AG10803 (cell line): Measurements from ENCODE around the gene MED12L.
"Not testable (repeated sequence)": the region's sequence is repeated elsewhere in the genome, so short reads cannot be mapped to it uniquely, and the experiment has no call there.

Experiments used
- DNase-seq: peaks from one replicate; pipeline ENCODE4 v3.0.0; 2010; ENCODE audit warnings: low read depth
- H3K4me3 ChIP-seq: 2 replicates; pipeline ENCODE4 v1.5.1; 2011; ENCODE audit warnings: mild to moderate bottlenecking, low read length, control low read depth
- TF ChIP-seq, protein P1 (sequence below): conservative IDR thresholded peaks from 2 replicates; pipeline ENCODE4 v1.5.1; 2011; ENCODE audit warnings: mild to moderate bottlenecking, low read length, control low read depth, inconsistent platforms

Gene MED12L

DNA sequence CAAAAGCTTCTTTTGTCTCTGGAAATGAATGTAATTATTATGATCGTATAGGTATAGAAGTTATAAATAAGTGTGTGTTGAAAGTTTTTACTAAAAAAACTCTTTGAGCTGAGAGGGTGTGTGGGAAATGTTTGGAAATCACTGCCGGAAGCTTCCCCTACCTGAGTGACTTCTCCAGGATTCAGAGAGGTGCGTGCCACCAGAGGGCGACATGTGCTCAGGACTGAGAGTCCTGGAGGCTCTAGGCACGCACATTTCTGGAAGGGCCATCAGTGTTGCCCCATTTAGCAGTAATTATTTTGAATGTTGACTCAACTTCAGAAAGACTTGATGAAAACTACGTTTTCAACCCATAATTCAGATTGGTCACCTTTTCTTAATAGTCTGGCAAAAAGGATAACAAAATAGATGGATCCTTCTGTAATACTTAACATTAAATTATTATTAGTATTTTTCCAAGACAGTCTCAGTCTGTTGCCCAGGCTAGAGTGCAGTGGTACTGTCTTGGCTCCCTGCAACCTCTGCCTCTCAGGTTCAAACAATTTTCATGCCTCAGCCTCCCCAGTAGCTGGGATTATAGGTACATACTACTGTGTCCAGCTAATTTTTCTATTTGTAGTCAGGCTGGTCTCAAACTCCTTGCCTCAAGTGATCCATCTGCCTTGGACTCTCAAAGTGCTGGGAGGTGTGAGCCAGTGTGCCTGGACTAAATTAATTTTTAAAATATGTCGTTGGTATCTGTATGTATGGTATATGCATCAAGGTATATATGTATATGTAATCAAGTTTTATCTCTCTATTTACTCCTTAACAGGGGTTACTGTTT, 83.0 kb downstream of the MED12L start:
- no peak overlapping the region for H3K4me3 ChIP-seq
- TF ChIP-seq, protein P1, sequence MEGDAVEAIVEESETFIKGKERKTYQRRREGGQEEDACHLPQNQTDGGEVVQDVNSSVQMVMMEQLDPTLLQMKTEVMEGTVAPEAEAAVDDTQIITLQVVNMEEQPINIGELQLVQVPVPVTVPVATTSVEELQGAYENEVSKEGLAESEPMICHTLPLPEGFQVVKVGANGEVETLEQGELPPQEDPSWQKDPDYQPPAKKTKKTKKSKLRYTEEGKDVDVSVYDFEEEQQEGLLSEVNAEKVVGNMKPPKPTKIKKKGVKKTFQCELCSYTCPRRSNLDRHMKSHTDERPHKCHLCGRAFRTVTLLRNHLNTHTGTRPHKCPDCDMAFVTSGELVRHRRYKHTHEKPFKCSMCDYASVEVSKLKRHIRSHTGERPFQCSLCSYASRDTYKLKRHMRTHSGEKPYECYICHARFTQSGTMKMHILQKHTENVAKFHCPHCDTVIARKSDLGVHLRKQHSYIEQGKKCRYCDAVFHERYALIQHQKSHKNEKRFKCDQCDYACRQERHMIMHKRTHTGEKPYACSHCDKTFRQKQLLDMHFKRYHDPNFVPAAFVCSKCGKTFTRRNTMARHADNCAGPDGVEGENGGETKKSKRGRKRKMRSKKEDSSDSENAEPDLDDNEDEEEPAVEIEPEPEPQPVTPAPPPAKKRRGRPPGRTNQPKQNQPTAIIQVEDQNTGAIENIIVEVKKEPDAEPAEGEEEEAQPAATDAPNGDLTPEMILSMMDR = peak; percentile 84
- DNase-seq = peak; percentile 68

DNA sequence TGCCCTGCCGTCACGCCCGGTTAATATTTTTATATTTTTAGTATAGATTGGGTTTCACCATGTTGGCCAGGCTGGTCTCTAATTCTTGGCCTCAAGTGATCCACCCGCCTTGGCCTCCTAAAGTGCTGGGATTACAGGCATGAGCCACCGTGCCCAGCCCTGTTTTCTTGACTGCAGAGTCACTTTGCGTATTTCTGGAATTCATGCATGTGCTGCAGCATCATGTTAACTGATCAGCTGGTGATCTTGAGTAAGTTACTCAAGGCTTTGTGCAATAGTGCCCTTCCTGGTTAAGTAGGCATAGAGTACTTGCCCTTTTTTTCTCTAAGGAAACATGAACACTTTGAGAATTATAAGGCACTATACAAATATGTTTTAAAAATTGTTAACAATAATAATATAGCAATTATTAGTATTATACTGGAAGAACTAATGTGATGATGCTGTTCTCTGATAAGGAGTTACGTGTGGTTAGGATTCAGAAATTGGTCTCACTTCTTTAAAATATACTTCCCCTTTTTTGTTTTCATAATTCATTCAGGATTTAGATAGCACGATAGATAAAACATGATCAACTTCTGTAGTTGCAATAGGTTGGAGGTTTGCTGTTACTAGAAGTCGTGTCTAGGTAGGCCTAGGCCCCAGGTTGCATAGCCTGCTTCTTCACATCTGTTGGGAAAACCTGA, 83.9 kb downstream of the MED12L start:
- TF ChIP-seq, protein P1 = no peak
- DNase-seq = no peak

DNA sequence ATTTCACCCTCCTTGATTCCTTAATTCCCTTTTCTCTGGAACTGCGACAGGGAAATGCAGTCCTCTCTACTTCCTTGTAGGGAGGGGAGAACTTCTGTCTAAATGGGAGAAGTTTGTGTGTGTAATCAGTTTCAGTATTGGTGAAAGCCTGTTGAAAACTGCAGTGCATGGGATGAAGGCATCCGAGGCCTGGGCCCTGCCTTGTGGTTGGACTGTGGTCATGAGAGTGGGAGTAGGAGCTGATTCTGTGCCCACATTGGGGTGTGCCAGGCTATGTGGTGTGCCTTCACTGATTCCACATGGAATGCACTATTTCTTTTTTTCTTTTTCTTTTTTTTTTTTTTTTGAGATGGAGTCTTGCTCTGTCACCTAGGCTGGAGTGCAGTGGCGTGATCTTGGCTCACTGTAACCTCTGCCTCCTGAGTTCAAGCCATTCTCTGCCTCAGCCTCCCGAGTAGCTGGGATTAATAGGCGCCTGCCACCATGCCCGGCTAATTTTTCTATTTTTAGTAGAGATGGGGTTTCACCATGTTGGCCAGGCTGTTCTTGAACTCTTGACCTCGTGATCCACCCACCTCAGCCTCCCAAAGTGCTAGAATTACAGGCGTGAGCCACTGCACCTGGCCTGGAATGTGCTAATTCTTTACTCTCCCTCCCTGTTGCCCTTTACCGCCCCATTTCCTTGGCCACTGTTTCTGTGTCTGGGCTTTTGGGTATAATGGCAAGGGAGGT, 84.7 kb downstream of the MED12L start:
- not testable (repeated sequence) for H3K4me3 ChIP-seq
- peak; percentile 30 for DNase-seq

More for the DNA sequence above, 83.9 kb downstream of the MED12L start:
- H3K4me3 ChIP-seq = no peak overlapping the region

DNA sequence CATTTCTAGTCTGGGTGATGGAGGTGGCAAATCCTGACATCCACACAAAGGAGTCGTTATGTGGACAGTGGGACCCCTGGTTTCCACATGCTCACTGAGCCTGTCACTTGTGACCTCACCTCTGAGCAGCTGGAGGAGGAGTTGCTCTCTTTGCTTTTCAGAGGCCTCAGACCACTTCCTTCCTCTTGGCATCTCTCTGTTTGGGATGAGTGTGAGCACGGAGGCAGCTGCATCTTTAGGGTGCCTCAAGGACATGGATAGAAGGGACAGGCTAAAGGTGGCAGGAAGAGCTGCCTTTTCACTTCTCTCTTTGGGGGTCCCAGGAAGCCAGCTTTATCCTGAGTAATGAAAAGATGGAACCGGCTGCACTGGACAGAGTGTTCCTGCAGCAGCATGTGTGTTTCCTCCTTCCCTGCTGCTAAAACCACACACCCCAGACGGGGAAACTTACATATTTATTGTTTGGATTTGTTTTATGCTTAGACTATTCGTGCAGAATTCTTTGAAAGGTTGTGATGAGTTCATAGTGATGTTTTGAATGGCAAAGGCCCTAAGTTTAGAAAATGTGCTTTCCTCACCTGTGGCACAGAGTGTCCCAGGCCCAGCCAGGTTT, 85.8 kb downstream of the MED12L start:
- TF ChIP-seq, protein P1 = no peak
- H3K4me3 ChIP-seq = no peak overlapping the region
- no peak for DNase-seq

DNA sequence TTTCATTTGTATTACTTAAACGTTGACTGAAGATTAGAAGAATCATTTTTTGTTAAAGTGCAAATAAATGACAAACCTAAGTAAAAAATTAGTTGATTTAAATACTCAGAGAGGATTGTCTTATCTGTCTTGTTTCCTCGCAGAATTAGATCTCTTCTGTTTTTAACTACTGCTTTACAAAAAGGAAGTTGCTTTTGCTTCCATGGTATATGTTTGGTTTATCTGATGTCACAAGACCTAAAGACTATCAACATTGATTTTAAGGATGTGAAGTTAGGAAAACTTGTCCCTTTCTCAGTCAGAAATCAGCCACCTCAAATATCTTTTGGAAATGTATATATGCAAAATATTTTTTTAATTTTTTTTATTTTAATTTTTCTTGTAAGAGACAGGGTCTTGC, 88.9 kb downstream of the MED12L start:
- DNase-seq = no peak
- no peak overlapping the region for H3K4me3 ChIP-seq
- TF ChIP-seq, protein P1 = no peak

DNA sequence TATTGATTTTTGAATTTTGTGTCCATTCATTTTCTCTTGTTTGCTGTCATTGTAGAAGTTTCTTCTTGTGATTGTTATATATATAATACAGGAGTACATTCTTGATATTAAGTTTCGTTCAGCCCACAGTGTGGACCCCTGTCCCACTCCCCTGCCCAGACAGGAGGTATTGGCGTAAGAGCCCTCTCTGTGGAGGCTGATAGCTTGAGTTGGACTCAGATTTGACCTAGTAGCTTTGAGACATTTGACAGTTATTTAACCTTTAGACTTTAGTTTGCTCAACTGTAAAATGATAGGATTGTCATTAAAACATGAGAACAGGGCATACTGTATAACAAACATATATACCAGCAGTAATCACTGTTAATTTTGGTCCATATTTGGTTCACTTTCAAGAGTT, 90.5 kb downstream of the MED12L start:
- TF ChIP-seq, protein P1 = no peak
- H3K4me3 ChIP-seq = no peak overlapping the region
- DNase-seq = no peak

DNA sequence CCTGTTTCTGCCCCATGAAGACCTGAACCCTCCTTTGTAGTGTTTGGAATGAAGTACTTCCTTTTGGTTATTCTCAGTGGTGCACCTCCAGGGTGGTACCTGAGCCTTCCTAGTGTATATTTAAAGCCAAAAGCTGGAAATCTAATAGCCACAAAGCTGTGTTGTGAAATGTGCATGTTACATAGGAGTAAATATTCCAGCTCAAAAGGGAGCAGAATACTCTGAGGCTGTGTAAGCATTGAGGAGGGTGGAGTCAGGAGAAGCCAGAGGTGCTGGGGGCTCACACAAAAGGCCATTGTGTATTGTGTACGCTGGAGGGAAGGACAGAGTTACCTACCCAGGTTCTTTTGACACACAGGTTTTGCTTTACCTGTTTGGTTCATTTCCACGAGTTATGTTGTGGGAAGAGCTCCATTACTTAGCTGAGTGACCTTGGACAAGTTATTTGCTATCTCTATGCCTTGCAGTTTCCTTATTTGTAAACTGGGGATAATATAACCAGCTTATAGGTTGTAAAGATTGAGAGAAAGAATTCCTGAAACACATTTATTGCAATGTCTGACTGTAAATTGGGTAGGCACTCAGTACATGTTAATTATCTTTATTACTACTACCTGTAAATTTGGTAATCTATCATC, 92.9 kb downstream of the MED12L start:
- H3K4me3 ChIP-seq = no peak overlapping the region
- TF ChIP-seq, protein P1 = no peak
- DNase-seq = no peak
